ENCODE measurements around the gene DAPK2.

DAPK2 gene

DNA sequence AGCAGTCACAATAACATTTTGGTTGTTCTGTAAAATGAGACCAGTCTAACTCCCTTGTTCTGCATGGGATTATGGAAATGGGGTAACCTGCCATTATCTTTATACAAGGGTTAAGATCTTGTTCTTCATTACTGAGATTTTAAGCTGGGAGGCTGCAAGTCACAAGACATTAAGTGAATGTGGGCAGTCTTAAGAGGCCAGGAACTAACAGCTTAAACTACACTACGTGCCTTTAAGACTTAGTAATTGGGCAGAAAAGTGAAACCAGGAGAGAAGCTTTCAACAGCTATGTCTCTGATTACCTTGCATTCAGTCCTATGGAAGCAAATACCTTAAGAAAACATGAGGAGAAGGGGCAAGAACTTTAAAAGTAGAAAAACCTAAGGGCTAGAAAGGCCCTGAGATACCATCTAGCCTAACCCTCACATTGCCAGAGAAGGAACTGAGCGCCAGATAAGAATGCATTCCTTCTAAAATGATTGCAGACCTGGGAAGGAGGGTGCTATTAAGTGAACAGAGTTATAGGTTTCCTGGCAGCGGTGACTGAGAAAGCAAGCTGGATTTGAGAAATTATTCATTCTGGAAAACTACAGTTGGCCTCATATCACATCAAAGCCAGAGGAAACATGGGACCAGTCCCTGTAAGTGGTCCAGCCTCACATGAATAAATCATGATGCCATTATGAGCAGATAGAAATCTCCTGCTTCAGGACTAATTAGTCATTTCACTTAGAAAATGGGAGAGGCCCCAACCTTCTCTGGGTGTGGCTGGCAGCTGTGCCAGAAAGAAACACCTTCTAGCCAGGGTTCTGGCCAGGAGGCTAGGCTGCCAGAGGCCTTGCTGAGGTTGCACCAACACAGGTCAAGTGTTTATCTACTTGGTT lies 32.9 kb downstream of the DAPK2 start:
- H3K27ac ChIP-seq, result no peak overlapping the region
- H3K36me3 ChIP-seq (replicated peaks), result no peaks in the 10 kb centered on the region
- TF ChIP-seq, protein P1, sequence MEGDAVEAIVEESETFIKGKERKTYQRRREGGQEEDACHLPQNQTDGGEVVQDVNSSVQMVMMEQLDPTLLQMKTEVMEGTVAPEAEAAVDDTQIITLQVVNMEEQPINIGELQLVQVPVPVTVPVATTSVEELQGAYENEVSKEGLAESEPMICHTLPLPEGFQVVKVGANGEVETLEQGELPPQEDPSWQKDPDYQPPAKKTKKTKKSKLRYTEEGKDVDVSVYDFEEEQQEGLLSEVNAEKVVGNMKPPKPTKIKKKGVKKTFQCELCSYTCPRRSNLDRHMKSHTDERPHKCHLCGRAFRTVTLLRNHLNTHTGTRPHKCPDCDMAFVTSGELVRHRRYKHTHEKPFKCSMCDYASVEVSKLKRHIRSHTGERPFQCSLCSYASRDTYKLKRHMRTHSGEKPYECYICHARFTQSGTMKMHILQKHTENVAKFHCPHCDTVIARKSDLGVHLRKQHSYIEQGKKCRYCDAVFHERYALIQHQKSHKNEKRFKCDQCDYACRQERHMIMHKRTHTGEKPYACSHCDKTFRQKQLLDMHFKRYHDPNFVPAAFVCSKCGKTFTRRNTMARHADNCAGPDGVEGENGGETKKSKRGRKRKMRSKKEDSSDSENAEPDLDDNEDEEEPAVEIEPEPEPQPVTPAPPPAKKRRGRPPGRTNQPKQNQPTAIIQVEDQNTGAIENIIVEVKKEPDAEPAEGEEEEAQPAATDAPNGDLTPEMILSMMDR (IDR thresholded peaks at IDR 0.05; ENCODE audit: low read depth, low read length, missing control alignments), result no peak
- in situ Hi-C loops (cut with HindIII; ENCODE audit: low pct_ligation_motif_present, low sequenced_read_pairs), result no loop called here
- DNase-seq, result no peak
- no peak overlapping the region for H3K4me3 ChIP-seq (ENCODE audit: low read depth, low read length)
- H3K27me3 ChIP-seq (replicated peaks), result no peaks in the 10 kb centered on the region

DNA sequence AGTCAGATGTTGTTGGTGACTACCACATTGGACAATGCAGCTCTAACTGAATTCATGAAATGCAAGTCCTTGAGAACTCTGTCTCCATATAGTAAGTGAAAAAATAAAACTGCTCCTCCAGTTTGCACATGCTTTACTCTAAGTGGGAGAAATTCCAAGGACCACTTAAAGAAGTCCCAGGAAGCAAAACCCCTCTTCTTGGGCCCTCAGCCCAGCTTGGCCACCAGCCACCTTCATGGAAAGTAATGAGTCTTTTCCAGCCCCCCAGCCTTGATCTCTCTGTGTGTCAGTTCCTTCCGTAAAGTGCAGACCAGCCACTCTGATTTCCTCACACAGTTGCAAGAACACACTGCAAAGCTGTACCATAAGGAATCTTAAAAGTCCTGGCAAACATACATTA lies 34.5 kb downstream of the DAPK2 start:
- no peak for DNase-seq
- in situ Hi-C loops (cut with HindIII; ENCODE audit: low pct_ligation_motif_present, low sequenced_read_pairs), result no loop called here
- TF ChIP-seq, protein P1 (IDR thresholded peaks at IDR 0.05; ENCODE audit: low read depth, low read length, missing control alignments), result no peak
- Histone ChIP-seq H3K27me3 (replicated peaks) (no peaks in the 10 kb centered on the region), H3K36me3 (replicated peaks) (no peaks in the 10 kb centered on the region), H3K4me3 (ENCODE audit: low read depth, low read length) (no peak overlapping the region), H3K27ac (no peak overlapping the region)

DNA sequence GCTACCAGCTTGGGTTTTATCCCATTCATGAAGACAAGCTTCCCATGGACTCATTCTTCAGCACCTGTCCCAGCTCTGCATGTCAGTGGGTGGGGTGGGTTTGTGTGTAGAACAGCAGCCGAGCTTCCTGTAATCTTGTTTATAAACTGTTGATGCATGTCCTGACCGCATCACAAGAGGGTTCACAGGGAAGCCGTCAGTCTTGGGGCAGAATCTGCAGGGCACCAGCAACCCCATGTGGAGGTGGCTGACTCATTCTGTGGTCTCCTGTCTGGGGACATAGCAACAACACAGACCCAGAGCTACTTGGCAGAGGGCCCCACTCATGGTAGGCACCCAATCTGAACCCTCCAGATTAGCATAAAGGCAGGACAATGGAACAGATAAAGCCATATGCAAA lies 35.6 kb downstream of the DAPK2 start:
- H3K4me3 ChIP-seq (ENCODE audit: low read depth, low read length), result no peak overlapping the region
- no peaks in the 10 kb centered on the region for H3K27me3 ChIP-seq (replicated peaks)
- no peak overlapping the region for H3K27ac ChIP-seq
- TF ChIP-seq, protein P1 (IDR thresholded peaks at IDR 0.05; ENCODE audit: low read depth, low read length, missing control alignments), result no peak
- DNase-seq, result peak; percentile 96
- no peaks in the 10 kb centered on the region for H3K36me3 ChIP-seq (replicated peaks)
- in situ Hi-C loops (cut with HindIII; ENCODE audit: low pct_ligation_motif_present, low sequenced_read_pairs), result no loop called here

DNA sequence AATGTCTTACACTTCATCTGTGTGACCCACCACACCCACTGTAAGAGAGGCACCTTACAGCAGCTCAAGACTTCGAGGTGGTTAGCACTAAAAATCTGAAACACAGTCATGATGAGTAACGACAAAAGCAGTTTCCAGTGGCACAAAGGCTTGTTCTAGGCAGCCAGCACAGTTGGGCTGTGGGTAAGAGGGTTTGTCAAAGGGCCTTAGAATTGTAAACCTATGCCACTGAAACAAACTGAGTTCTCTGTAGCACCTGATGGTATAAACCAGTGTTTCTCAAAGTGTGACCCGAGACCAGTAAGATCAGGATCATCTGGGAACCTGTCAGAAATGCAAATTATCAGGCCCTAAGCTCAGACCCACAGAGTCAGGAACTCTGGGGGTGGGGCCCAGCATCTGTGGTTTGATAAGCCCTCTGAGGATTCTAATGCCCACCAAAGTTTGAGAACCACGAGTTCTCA lies 36.5 kb downstream of the DAPK2 start:
- peak; percentile 22 for DNase-seq
- in situ Hi-C loops (cut with HindIII; ENCODE audit: low pct_ligation_motif_present, low sequenced_read_pairs), result no loop called here
- TF ChIP-seq, protein P1 (IDR thresholded peaks at IDR 0.05; ENCODE audit: low read depth, low read length, missing control alignments), result no peak
- Histone ChIP-seq H3K4me3 (ENCODE audit: low read depth, low read length) (no peak overlapping the region), H3K36me3 (replicated peaks) (no peaks in the 10 kb centered on the region), H3K27ac (no peak overlapping the region), H3K27me3 (replicated peaks) (no peaks in the 10 kb centered on the region)

DNA sequence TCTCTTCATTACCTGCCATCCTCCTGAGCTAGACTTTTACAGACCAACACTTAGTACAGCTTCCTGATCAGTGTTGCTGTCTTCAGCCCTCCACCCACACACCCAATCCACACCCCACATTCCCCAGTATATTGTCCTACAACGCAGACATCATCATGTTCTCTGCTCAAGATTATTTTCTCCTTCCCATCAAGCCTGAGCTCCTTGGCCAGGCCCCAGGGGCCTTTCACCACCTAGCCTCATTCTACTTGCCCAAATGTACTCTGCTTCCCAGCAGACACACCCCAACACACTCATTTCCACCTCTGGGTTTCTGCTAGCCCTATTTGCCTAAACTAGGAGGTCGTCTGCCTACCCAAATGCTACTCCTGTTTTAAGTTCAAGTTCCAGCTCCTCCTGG lies 37.0 kb downstream of the DAPK2 start:
- H3K27me3 ChIP-seq (replicated peaks), result no peaks in the 10 kb centered on the region
- TF ChIP-seq, protein P1 (IDR thresholded peaks at IDR 0.05; ENCODE audit: low read depth, low read length, missing control alignments), result no peak
- in situ Hi-C loops (cut with HindIII; ENCODE audit: low pct_ligation_motif_present, low sequenced_read_pairs), result no loop called here
- no peaks in the 10 kb centered on the region for H3K36me3 ChIP-seq (replicated peaks)
- no peak overlapping the region for H3K27ac ChIP-seq
- no peak for DNase-seq
- H3K4me3 ChIP-seq (ENCODE audit: low read depth, low read length), result no peak overlapping the region

Data from brain microvascular endothelial cell (primary cell).